Measurements from ENCODE around the gene DPP3.

Gene DPP3

GRCh38 chr11:66545701-66546367 lies 65.6 kb downstream of the DPP3 start, which contains the start of gene ZDHHC24:
Gene ZDHHC24, minus strand, starts transcription at chr11:66546048. Its CDS starts 45 bp downstream, at chr11:66546003.
- CTCF ChIA-PET: interaction anchor here (0.5 to 1.0 kb wide), 5 partner anchors 35 to 1962 kb away, joined by 3 to 6 read pairs (median 3); partner anchors contain the start of genes CCDC87 and CCS
- peak within 1 kb of the TSS; percentile 66 for H3K27ac ChIP-seq
- TF ChIP-seq, protein P1, sequence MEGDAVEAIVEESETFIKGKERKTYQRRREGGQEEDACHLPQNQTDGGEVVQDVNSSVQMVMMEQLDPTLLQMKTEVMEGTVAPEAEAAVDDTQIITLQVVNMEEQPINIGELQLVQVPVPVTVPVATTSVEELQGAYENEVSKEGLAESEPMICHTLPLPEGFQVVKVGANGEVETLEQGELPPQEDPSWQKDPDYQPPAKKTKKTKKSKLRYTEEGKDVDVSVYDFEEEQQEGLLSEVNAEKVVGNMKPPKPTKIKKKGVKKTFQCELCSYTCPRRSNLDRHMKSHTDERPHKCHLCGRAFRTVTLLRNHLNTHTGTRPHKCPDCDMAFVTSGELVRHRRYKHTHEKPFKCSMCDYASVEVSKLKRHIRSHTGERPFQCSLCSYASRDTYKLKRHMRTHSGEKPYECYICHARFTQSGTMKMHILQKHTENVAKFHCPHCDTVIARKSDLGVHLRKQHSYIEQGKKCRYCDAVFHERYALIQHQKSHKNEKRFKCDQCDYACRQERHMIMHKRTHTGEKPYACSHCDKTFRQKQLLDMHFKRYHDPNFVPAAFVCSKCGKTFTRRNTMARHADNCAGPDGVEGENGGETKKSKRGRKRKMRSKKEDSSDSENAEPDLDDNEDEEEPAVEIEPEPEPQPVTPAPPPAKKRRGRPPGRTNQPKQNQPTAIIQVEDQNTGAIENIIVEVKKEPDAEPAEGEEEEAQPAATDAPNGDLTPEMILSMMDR (conservative IDR thresholded peaks at IDR 0.05; ENCODE audit: low read depth): no peak
- DNase-seq (ENCODE audit: low spot score): peak; percentile 98
- POLR2A ChIA-PET (ENCODE audit: low non-redundant PET): interaction anchor here (0.5 to 0.9 kb wide), 3 partner anchors 11 to 145 kb away, joined by 3 to 4 read pairs (median 4); no protein-coding TSS in a partner anchor

DNA sequence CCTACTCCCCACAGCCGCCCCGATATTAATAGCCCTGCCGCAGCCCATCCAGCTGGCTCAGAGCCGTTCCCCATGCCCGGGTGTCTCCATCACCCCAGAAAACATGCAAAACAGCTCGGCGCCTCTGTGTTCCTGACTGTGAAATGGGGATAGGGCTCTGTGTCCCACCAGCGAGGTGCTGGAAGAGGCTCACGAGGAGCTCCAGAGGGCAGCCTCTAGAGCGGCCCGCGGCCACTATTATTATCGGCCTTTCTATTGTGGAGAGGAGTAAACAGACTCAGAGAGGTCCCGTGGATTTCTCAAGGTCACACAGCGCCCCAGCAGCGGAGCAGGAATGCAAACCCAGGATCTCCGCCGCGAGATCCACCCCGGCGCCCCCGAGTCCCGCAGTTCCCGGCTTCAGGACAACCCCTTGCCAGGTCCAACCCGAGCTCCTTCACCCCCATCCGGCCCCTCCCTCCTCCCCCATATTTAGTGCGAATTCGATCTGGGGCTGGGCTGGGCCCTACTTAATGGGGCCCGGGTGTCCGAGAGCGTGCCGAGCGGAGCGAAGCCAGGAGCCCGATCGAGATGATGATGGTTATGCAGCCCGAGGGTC lies 66.2 kb downstream of the DPP3 start, which contains the start of gene ACTN3:
Gene ACTN3, plus strand, starts transcription at position 536 of the 598 bp plus-strand sequence. Its CDS starts 35 bp downstream, at position 571.
- peak within 1 kb of the TSS; percentile 66 for H3K27ac ChIP-seq
- ChIA-PET POLR2A (ENCODE audit: low non-redundant PET) (interaction anchor here (0.7 to 0.9 kb wide), 2 partner anchors 12 to 20 kb away, joined by 3 to 4 read pairs; no protein-coding TSS in a partner anchor), CTCF (interaction anchor here (0.5 to 1.0 kb wide), 4 partner anchors 27 to 1962 kb away, joined by 3 to 6 read pairs (median 4); partner anchors contain the start of genes CCDC87 and CCS)
- DNase-seq (ENCODE audit: low spot score): no peak
- TF ChIP-seq, protein P1 (conservative IDR thresholded peaks at IDR 0.05; ENCODE audit: low read depth): no peak

DNA sequence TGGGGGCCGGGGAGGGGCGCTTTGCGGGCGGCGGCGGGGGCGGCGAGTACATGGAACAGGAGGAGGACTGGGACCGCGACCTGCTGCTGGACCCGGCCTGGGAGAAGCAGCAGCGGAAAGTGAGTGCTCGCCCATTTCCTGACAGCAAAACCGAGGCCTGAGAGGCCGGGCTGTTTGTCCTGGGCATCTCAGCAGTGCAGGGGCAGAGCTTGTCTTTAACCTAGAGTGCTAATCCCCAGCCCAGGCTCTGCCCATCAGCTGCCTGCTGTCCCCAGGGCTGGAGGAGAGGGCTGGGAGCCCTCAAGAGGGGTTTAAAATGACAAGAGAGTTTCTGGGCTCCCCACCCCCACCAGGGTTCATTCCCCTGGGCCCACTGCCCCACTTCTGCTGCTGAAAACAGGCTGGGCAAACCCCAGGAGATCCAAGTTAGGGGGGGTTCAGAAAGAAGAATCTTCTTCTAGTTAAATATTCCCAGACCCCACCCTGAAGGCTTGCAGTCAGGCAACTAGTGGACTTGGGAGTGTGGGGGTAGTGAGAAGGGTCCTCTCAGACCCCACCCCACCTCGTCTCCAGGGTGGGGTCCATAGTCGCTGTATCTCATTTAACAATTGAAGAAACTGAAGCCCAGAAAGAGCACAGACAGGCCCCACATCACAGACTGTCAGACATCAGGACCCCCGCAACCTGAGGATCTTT lies 66.9 kb downstream of the DPP3 start:
- DNase-seq (ENCODE audit: low spot score): no peak
- CTCF ChIA-PET: interaction anchor here (0.5 to 0.6 kb wide), 2 partner anchors 28 to 1963 kb away, joined by 4 to 6 read pairs; no protein-coding TSS in a partner anchor
- no peak overlapping the region for H3K27ac ChIP-seq
- POLR2A ChIA-PET (ENCODE audit: low non-redundant PET): interaction anchor here (0.7 kb wide), 1 partner anchor 987 kb away, joined by 3 read pairs; no protein-coding TSS in a partner anchor
- TF ChIP-seq, protein P1 (conservative IDR thresholded peaks at IDR 0.05; ENCODE audit: low read depth): no peak

GRCh38 chr11:66547662-66548009 lies 67.4 kb downstream of the DPP3 start:
- TF ChIP-seq, protein P1 (conservative IDR thresholded peaks at IDR 0.05; ENCODE audit: low read depth): no peak
- DNase-seq (ENCODE audit: low spot score): no peak
- CTCF ChIA-PET: no interaction called here
- POLR2A ChIA-PET (ENCODE audit: low non-redundant PET): interaction anchor here (0.7 kb wide), 1 partner anchor 987 kb away, joined by 3 read pairs; no protein-coding TSS in a partner anchor
- no peak overlapping the region for H3K27ac ChIP-seq

DNA sequence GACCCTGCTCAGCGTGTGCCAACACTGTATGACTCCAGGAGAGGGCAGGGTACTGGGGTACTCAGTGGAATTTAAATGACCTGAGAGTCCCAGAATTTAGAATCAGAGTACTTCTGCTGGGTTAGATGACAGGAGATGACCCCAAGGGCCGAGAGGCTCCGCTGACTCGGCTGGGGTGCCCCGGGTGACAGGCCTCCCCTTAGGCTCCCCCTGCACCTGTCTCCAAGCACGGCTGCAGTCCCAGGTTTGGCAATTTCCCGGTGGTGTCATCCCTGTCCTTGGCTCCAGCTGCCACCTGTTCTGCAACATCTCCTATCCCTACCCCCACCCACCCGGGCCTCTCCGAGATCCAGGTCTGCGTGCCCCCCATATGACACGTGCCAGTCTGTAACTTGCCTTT lies 67.8 kb downstream of the DPP3 start:
- ChIA-PET POLR2A (ENCODE audit: low non-redundant PET) (no interaction called here), CTCF (no interaction called here)
- H3K27ac ChIP-seq: no peak overlapping the region
- DNase-seq (ENCODE audit: low spot score): no peak
- TF ChIP-seq, protein P1 (conservative IDR thresholded peaks at IDR 0.05; ENCODE audit: low read depth): no peak
